Spleen (tissue), 11 donors: ENCODE results near the gene TREM1. TPM values are rescaled to one million over a fixed set of nuclear protein-coding genes. Genes with fewer than 3 reads are reported as not detected.

Source experiments
- DNase-seq: peaks from one replicate; pipeline ENCODE4 v3.0.0-alpha.2; 2020
- H3K27ac ChIP-seq, 8 donors: fragments of 200-600 bp; sonication (generic) in 7 of 8; 1 replicate in 4 of 8; 2 replicates in 4 of 8; pipeline versions ENCODE4 v1.5.0 to v1.8.0; 2016 to 2021; ENCODE audit warnings: inconsistent platforms in 4 of 8, mild to moderate bottlenecking in 4 of 8, moderate library complexity in 1 of 8
- H3K27me3 ChIP-seq, 7 donors: fragments of 200-600 bp; sonication (generic) in 6 of 7; replicated peaks in 1 of 7; 1 replicate in 4 of 7; 2 replicates in 3 of 7; pipeline versions ENCODE4 v1.5.0 to v1.8.0; 2016 to 2021; ENCODE audit warnings: inconsistent platforms in 3 of 7, mild to moderate bottlenecking in 1 of 7
- H3K36me3 ChIP-seq, 6 donors: fragments of 200-600 bp; sonication (generic) in 5 of 6; 1 replicate in 4 of 6; 2 replicates in 2 of 6; pipeline versions ENCODE4 v1.5.0 to v1.8.0; 2016 to 2021; ENCODE audit warnings: inconsistent platforms in 2 of 6
- H3K4me1 ChIP-seq, 6 donors: fragments of 200-600 bp; sonication (generic) in 5 of 6; 1 replicate in 3 of 6; 2 replicates in 3 of 6; pipeline versions ENCODE4 v1.5.0 to v1.8.0; 2016 to 2021; ENCODE audit warnings: inconsistent platforms in 3 of 6
- H3K4me3 ChIP-seq, 8 donors: fragments of 200-600 bp; sonication (generic) in 7 of 8; 1 replicate in 4 of 8; 2 replicates in 4 of 8; pipeline versions ENCODE4 v1.5.0 to v1.8.0; 2016 to 2021; ENCODE audit warnings: inconsistent platforms in 4 of 8, mild to moderate bottlenecking in 4 of 8, moderate library complexity in 2 of 8
- H3K9me3 ChIP-seq, 8 donors: fragments of 200-600 bp; sonication (generic) in 7 of 8; 1 replicate in 4 of 8; 2 replicates in 4 of 8; pipeline versions ENCODE4 v1.5.0 to v1.8.0; 2016 to 2021; ENCODE audit warnings: inconsistent platforms in 4 of 8
- CTCF ChIP-seq, 11 experiments: fragments of 200-600 bp in 7 of 11; fragments of 450-650 bp in 4 of 11; sonication (generic) in 4 of 11; IDR thresholded peaks in 8 of 11; conservative IDR thresholded peaks in 3 of 11; 1 replicate in 7 of 11; 2 replicates in 4 of 11; pipeline versions ENCODE4 v1.4.0 to v1.8.0; 2016 to 2021; ENCODE audit warnings: antibody characterized with exemption in 11 of 11, inconsistent platforms in 4 of 11, mild to moderate bottlenecking in 1 of 11
- POLR2A ChIP-seq, 3 donors: fragments of 450-650 bp; IDR thresholded peaks; one replicate each; pipeline ENCODE4 v1.5.1; 2017; ENCODE audit warnings: antibody characterized with exemption in 3 of 3, mild to moderate bottlenecking in 1 of 3
- POLR2AphosphoS5 ChIP-seq, 3 donors: sonication (generic); formaldehyde crosslinking; IDR thresholded peaks; one replicate each; pipeline ENCODE4 v1.5.1; 2017; ENCODE audit warnings: antibody characterized with exemption in 3 of 3
- WGBS, 5 donors: extraction: QIAGEN DNeasy Blood & Tissue Kit in 3 of 5; methylation state at CpG; one replicate each; pipeline versions ENCODE4 v1.1.5 to v1.1.7; 2013 to 2018; 5-methylcytosine and 5-hydroxymethylcytosine counted together
- intact Hi-C: fragments of 100-400 bp; cut with DNase I; formaldehyde crosslinking; loops from one replicate; pipeline ENCODE4 v1.15.0; 2023; ENCODE audit warnings: low total_unique reads
- polyA plus RNA-seq, 3 donors: library from polyadenylated mRNA; stranded (reverse); fragments of 200-250 nt; gene quantifications; one replicate each; pipeline ENCODE4 v1.2.1, GENCODE V29; 2013
- total RNA-seq, 7 donors: library from RNA; depleted of rRNA in 3 of 7; stranded (reverse); fragments of >200 nt in 3 of 7; fragmentation: NEBNext Ultra II Directional in 4 of 7; extraction: Animal tissue kit (Norgen Biotek cat#: 25700) in 4 of 7; gene quantifications; one replicate each; pipeline versions ENCODE4 v1.1.0 to v1.2.1, GENCODE V29; 2016 to 2021
- donor health status: healthy with polysubstance abuse.
- donor health status: DM: no; HTN: no; CAD: no; lungs with moderate emphysema.
- donor health status: DM: no; HTN: no; CAD: no.
- donor health status: Bipolar disorder and iron deficiency.
- donor health status: healthy.
- donor health status: DM: no; HTN: no; CAD: no.
- donor health status: DM: yes; HTN: yes; CAD: no.

The TREM1 gene
- total and polyA plus RNA-seq, 10 donors: 0.64 to 51.9 (median 19.5) TPM

- no peaks in the 10 kb centered on the region for H3K36me3 ChIP-seq
- intact Hi-C loops: no loop called here
- H3K4me3 ChIP-seq: no peak overlapping the region
- no peak for TF ChIP-seq POLR2A (IDR thresholded peaks at IDR 0.05)
- TF ChIP-seq POLR2AphosphoS5 (IDR thresholded peaks at IDR 0.05): no peak
- no peak for TF ChIP-seq CTCF (IDR thresholded peaks at IDR 0.05 in 8 of 11, conservative IDR thresholded peaks at IDR 0.05 in 3 of 11)
- 67 to 83% (median 78%) methylated on average over 5 of the region's 5 CpGs for WGBS, 5 donors
- no peaks in the 10 kb centered on the region for H3K4me1 ChIP-seq
- peaks cover 0 to 39% (median 13%) of the 10 kb centered on the region in 7 donors for H3K27me3 ChIP-seq
- no peak for DNase-seq
- H3K27ac ChIP-seq: no peak overlapping the region
- no peaks in the 10 kb centered on the region for H3K9me3 ChIP-seq
These were observed 49.4 kb downstream of the TREM1 start for GRCh38 chr6:41237128-41237527.

GRCh38 chr6:41236276-41236675 lies 50.2 kb downstream of the TREM1 start:
- no peaks in the 10 kb centered on the region for H3K36me3 ChIP-seq
- no peaks in the 10 kb centered on the region for H3K9me3 ChIP-seq
- TF ChIP-seq CTCF (IDR thresholded peaks at IDR 0.05 in 8 of 11, conservative IDR thresholded peaks at IDR 0.05 in 3 of 11): no peak
- no peak for TF ChIP-seq POLR2AphosphoS5 (IDR thresholded peaks at IDR 0.05)
- TF ChIP-seq POLR2A (IDR thresholded peaks at IDR 0.05): no peak
- H3K4me1 ChIP-seq: no peaks in the 10 kb centered on the region
- intact Hi-C loops: no loop called here
- peaks cover 0 to 39% (median 13%) of the 10 kb centered on the region in 7 donors for H3K27me3 ChIP-seq
- WGBS, 5 donors: 56 to 91% (median 77%) methylated on average over 4 of the region's 4 CpGs
- no peak overlapping the region for H3K27ac ChIP-seq
- DNase-seq: no peak
- H3K4me3 ChIP-seq: no peak overlapping the region

- Histone ChIP-seq H3K4me1 (no peaks in the 10 kb centered on the region), H3K9me3 (no peaks in the 10 kb centered on the region), H3K27me3 (peaks cover 0 to 12% (median 0%) of the 10 kb centered on the region in 7 donors), H3K4me3 (no peak overlapping the region), H3K27ac (no peak overlapping the region), H3K36me3 (no peaks in the 10 kb centered on the region)
- 79 to 98% (median 87%) methylated on average over 6 of the region's 6 CpGs for WGBS, 5 donors
- no peak for TF ChIP-seq POLR2AphosphoS5 (IDR thresholded peaks at IDR 0.05)
- no peak for DNase-seq
- intact Hi-C loops: no loop called here
These were observed 53.8 kb downstream of the TREM1 start for GRCh38 chr6:41232667-41233066.

GRCh38 chr6:41231246-41231645 lies 55.2 kb downstream of the TREM1 start:
- Histone ChIP-seq H3K4me1 (no peaks in the 10 kb centered on the region), H3K4me3 (no peak overlapping the region), H3K36me3 (no peaks in the 10 kb centered on the region), H3K9me3 (no peaks in the 10 kb centered on the region), H3K27ac (no peak overlapping the region), H3K27me3 (peaks cover 0 to 12% (median 0%) of the 10 kb centered on the region in 7 donors)
- no peak for DNase-seq
- intact Hi-C loops: no loop called here
- no peak for TF ChIP-seq POLR2AphosphoS5 (IDR thresholded peaks at IDR 0.05)
- TF ChIP-seq CTCF (IDR thresholded peaks at IDR 0.05 in 8 of 11, conservative IDR thresholded peaks at IDR 0.05 in 3 of 11): no peak
- TF ChIP-seq POLR2A (IDR thresholded peaks at IDR 0.05): no peak
- WGBS, 5 donors: 53 to 94% (median 71%) methylated on average over 5 of the region's 5 CpGs

GRCh38 chr6:41229721-41230120 lies 56.8 kb downstream of the TREM1 start:
- no peak for DNase-seq
- peaks cover 0 to 16% (median 0%) of the 10 kb centered on the region in 7 donors for H3K27me3 ChIP-seq
- no peaks in the 10 kb centered on the region for H3K9me3 ChIP-seq
- H3K4me1 ChIP-seq: no peaks in the 10 kb centered on the region
- H3K36me3 ChIP-seq: no peaks in the 10 kb centered on the region
- no peak overlapping the region for H3K4me3 ChIP-seq
- WGBS, 5 donors: 88 to 98% (median 94%) methylated on average over 4 of the region's 4 CpGs
- TF ChIP-seq CTCF (IDR thresholded peaks at IDR 0.05 in 8 of 11, conservative IDR thresholded peaks at IDR 0.05 in 3 of 11) (no peak), POLR2A (IDR thresholded peaks at IDR 0.05) (no peak), POLR2AphosphoS5 (IDR thresholded peaks at IDR 0.05) (no peak)
- peak overlapping the region in 1 of 8 donors; percentile 71 for H3K27ac ChIP-seq
- intact Hi-C loops: no loop called here
